Panc1 (cell line): ENCODE results near the gene NOXO1. TPM values are rescaled to one million over a fixed set of nuclear protein-coding genes. Genes with fewer than 3 reads are reported as not detected.

Source experiments
- ATAC-seq: fragments of 200-7000 bp; cut with Tn5 transposase; 2 replicates; pipeline ENCODE4 v1.9.1; 2020; ENCODE audit warnings: mild to moderate bottlenecking, moderate library complexity
- BruUV-seq: library from RNA; stranded (reverse); fragments of 400-500 nt; replicated peaks from 2 replicates; lab custom pipeline; 2021; lab: Mats Ljungman, UMichigan
- CTCF ChIA-PET: fragments of 300-600 bp; sonication (Branson Sonifier 250); formaldehyde crosslinking; loops from one replicate; lab custom pipeline; 2022; ENCODE audit warnings: antibody characterized with exemption; lab: Charles Lee
- POLR2A ChIA-PET: fragments of 300-600 bp; sonication (Branson Sonifier 250); formaldehyde crosslinking; loops from one replicate; lab custom pipeline; 2022; ENCODE audit warnings: antibody characterized with exemption; lab: Charles Lee
- DNase-seq: peaks from one replicate; pipeline ENCODE4 v3.0.0-alpha.2; 2010; ENCODE audit warnings: low read depth, low spot score
- H3K27ac ChIP-seq: 2 replicates; pipeline ENCODE4 v1.5.1; 2011; ENCODE audit warnings: mild to moderate bottlenecking, low read length, inconsistent platforms
- H3K27me3 ChIP-seq: fragments of 200-500 bp; sonication (Bioruptor generic); 2 replicates; pipeline ENCODE4 v1.6.0; 2014; ENCODE audit warnings: low read length, inconsistent platforms; ENCODE audit not compliant: control insufficient read depth, insufficient read depth
- H3K36me3 ChIP-seq: fragments of 200-500 bp; sonication (Bioruptor generic); 2 replicates; pipeline ENCODE4 v1.5.1; 2014; ENCODE audit warnings: inconsistent platforms, mild to moderate bottlenecking, low read length, moderate library complexity; ENCODE audit not compliant: control insufficient read depth, insufficient read depth
- H3K4me1 ChIP-seq: 2 replicates; pipeline ENCODE4 v1.5.1; 2011; ENCODE audit warnings: inconsistent platforms, mild to moderate bottlenecking, low read length, moderate library complexity; ENCODE audit not compliant: control insufficient read depth, insufficient read depth
- H3K4me3 ChIP-seq, 2 experiments: 2 replicates each; pipeline ENCODE4 v1.5.1; 2011 to 2012; ENCODE audit warnings: low read depth in 2 of 2, low read length in 2 of 2, mild to moderate bottlenecking in 2 of 2, inconsistent platforms in 1 of 2, moderate library complexity in 1 of 2
- H3K9me3 ChIP-seq: fragments of 200-500 bp; sonication (Bioruptor generic); 2 replicates; pipeline ENCODE4 v1.5.1; 2014; ENCODE audit warnings: low read depth, mild to moderate bottlenecking, inconsistent platforms, low read length, moderate library complexity; ENCODE audit not compliant: control insufficient read depth, insufficient read depth
- POLR2AphosphoS5 ChIP-seq: IDR thresholded peaks from 2 replicates; pipeline ENCODE4 v1.6.1; 2012; ENCODE audit warnings: mild to moderate bottlenecking, low read depth, low read length, moderate library complexity
- REST ChIP-seq, 2 experiments: IDR thresholded peaks; 2 replicates each; pipeline ENCODE4 v1.6.1; 2011 to 2012; ENCODE audit warnings: low read depth in 2 of 2, control low read depth in 1 of 2, low read length in 1 of 2, mild to moderate bottlenecking in 1 of 2, moderate library complexity in 1 of 2; ENCODE audit not compliant: insufficient read depth in 1 of 2
- SIN3A ChIP-seq: IDR thresholded peaks from 2 replicates; pipeline ENCODE4 v1.6.1; 2012; ENCODE audit warnings: low read depth, mild to moderate bottlenecking, low read length, moderate library complexity, borderline replicate concordance; ENCODE audit not compliant: insufficient read depth
- TCF7L2 ChIP-seq: IDR thresholded peaks from 2 replicates; pipeline ENCODE4 v1.6.1; 2011; ENCODE audit warnings: mild to moderate bottlenecking, low read depth, low read length, inconsistent platforms
- in situ Hi-C: cut with HindIII; loops from 2 replicates; pipeline ENCODE4 v1.10.0; 2016; ENCODE audit warnings: low sequenced_read_pairs, low pct_unique_long_range_greater_than_20kb
- intact Hi-C: fragments of 100-400 bp; cut with micrococcal nuclease; formaldehyde crosslinking; loops from one replicate; pipeline ENCODE4 v1.10.0; 2022; ENCODE audit not compliant: unreplicated experiment
- total RNA-seq: library from RNA; stranded (reverse); gene quantifications from one replicate; pipeline ENCODE4 v1.2.1, GENCODE V29; 2021; ENCODE audit not compliant: unreplicated experiment
- TF ChIP-seq, protein P1 (sequence below): fragments of 450-650 bp; IDR thresholded peaks from 2 replicates; pipeline ENCODE4 v1.5.1; 2017; ENCODE audit warnings: mild to moderate bottlenecking

NOXO1 gene
- total RNA-seq, 1 experiment from 2014 or later, result 4.0 TPM

DNA sequence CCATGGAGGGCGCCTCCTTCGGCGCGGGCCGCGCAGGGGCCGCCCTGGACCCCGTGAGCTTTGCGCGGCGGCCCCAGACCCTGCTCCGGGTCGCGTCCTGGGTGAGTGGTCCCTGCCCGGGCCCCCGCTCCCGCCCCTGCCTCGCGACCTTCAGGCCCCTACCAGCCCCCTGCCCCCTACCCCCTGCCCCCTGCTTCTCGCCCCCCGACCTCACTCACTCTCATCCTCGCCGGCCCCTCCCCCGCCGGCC lies 8.8 kb upstream of the NOXO1 start:
- Histone ChIP-seq H3K27me3 (no peaks in the 10 kb centered on the region), H3K27ac (no peak overlapping the region; the same call in 1 of the 2 replicates), H3K36me3 (peaks cover 4% of the 10 kb centered on the region; the same call in 1 of the 2 replicates), H3K9me3 (no peaks in the 10 kb centered on the region), H3K4me1 (peaks cover 24% of the 10 kb centered on the region), H3K4me3 (peak overlapping the region; percentile 50 to 67)
- DNase-seq (no peak), ATAC-seq (no peak)
- BruUV-seq, result no TSS peak
- intact Hi-C loops (no loop called here), in situ Hi-C loops (no loop called here)
- POLR2A ChIA-PET, result no interaction called here
- no peak for TF ChIP-seq SIN3A
- no peak for TF ChIP-seq TCF7L2
- no peak for TF ChIP-seq REST (IDR thresholded peaks at IDR 0.05; ENCODE audit: insufficient read depth in 1 of 2, low read depth in 2 of 2, low read length in 1 of 2)
- TF ChIP-seq, protein P1, sequence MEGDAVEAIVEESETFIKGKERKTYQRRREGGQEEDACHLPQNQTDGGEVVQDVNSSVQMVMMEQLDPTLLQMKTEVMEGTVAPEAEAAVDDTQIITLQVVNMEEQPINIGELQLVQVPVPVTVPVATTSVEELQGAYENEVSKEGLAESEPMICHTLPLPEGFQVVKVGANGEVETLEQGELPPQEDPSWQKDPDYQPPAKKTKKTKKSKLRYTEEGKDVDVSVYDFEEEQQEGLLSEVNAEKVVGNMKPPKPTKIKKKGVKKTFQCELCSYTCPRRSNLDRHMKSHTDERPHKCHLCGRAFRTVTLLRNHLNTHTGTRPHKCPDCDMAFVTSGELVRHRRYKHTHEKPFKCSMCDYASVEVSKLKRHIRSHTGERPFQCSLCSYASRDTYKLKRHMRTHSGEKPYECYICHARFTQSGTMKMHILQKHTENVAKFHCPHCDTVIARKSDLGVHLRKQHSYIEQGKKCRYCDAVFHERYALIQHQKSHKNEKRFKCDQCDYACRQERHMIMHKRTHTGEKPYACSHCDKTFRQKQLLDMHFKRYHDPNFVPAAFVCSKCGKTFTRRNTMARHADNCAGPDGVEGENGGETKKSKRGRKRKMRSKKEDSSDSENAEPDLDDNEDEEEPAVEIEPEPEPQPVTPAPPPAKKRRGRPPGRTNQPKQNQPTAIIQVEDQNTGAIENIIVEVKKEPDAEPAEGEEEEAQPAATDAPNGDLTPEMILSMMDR, result no peak
- no peak for TF ChIP-seq POLR2AphosphoS5
- CTCF ChIA-PET, result no interaction called here

- ChIA-PET POLR2A (no interaction called here), CTCF (no interaction called here)
- H3K4me1 ChIP-seq, result peaks cover 25% of the 10 kb centered on the region
- no TSS peak for BruUV-seq
- H3K36me3 ChIP-seq, result peaks cover 8% of the 10 kb centered on the region; the same call in 1 of the 2 replicates
- ATAC-seq (peak; percentile 67), DNase-seq (no peak)
- no peak for TF ChIP-seq SIN3A
- no peak for TF ChIP-seq REST (IDR thresholded peaks at IDR 0.05; ENCODE audit: insufficient read depth in 1 of 2, low read depth in 2 of 2, low read length in 1 of 2)
- TF ChIP-seq POLR2AphosphoS5, result no peak
- TF ChIP-seq TCF7L2, result no peak
- TF ChIP-seq, protein P1, result no peak
- H3K9me3 ChIP-seq, result no peaks in the 10 kb centered on the region
- H3K27ac ChIP-seq, result peak within 1 kb of the TSS; percentile 61; the same call in 1 of the 2 replicates
- in situ Hi-C loops, result no loop called here
- intact Hi-C loops, result no loop called here
- H3K4me3 ChIP-seq, result peak within 1 kb of the TSS; percentile 50 to 67
- no peaks in the 10 kb centered on the region for H3K27me3 ChIP-seq
Observed at GRCh38 chr16:1989209-1990100, 8.2 kb upstream of the NOXO1 start, which contains the start of gene SYNGR3. Gene SYNGR3, plus strand, starts transcription at chr16:1989970. Its CDS starts 133 bp downstream, at chr16:1990103.
